ENCODE measurements around the gene FKBP14.

Gene FKBP14

DNA sequence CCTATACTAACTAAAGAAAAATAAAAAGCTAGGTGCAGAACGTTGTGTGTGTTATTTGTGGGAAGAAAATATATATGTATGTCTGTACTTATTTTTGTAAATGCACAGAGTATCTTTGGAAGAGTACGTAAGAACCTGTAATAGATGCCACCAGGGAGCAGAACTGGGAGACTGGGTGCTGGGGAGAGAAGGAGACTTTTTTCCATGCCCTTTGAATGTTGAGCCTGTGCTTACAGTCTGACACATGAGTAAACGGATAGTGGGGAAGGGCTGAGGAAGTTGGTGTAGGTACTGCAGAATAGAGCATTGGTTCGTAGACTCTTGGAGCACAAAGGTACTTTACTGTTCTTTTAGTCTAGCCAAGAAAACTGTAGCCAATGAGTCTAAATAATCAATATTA, 35.6 kb downstream of the FKBP14 start:
- Histone ChIP-seq H3K36me3 (ENCODE audit: insufficient read depth, low read length) (no peaks in the 10 kb centered on the region), H3K4me1 (ENCODE audit: insufficient read depth, low read length) (peaks cover 14% of the 10 kb centered on the region), H3K9ac (ENCODE audit: low read depth, low read length) (no peak overlapping the region), H3K9me3 (ENCODE audit: insufficient read depth, low read depth, low read length) (peaks cover 13% of the 10 kb centered on the region), H3K4me3 (ENCODE audit: low read length) (no peak overlapping the region), H3K27me3 (ENCODE audit: insufficient read depth, low read length) (no peaks in the 10 kb centered on the region), H3K27ac (ENCODE audit: low read depth, low read length) (no peak overlapping the region)
- WGBS: 91% methylated on average over 4 of the region's 4 CpGs

DNA sequence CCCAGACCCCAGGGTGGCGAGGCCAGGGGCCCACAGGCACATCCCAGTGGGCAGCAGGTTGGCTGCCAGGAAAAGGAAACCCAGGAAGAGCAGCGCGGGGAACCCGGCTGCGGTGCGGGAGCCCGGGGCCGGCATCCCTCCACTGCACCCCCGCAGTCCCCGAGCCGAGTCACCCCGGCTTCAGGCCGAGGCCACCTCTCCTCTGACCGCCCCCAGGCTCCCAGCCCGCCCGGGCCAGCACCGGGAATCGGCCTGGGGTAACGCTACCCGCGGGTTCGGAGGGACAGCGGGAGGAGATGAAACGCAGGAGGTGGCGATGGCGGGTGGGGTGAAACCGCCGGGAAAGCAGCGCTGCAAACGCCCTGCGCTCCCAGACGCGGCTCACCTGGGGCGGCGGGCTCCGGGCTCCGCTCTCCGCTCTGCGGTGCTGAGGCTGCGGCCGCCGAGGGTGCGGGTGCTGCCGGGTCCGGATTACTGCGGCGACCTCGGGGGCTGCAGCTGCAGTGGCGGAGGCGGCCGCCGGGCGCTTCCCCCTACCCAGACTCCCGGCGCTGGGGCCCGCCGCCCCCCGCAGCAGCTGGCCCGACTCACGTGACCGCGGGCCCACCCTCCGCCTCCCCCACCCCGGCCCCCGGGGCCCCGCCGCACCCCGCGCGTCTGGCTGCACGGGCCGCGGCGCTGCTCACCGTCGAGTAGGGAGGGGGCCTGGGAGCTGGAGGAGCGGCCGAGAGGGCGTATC, 37.1 kb downstream of the FKBP14 start, which contains the start of gene SCRN1:
Gene SCRN1 (minus strand): TSS at position 545 of the 739 bp plus-strand sequence. CDS start 20,734 bp downstream, outside the sequence.
- no peaks in the 10 kb centered on the region for H3K27me3 ChIP-seq (ENCODE audit: insufficient read depth, low read length)
- H3K4me3 ChIP-seq (ENCODE audit: low read length): peak within 1 kb of the TSS; percentile 98
- H3K9ac ChIP-seq (ENCODE audit: low read depth, low read length): peak within 1 kb of the TSS; percentile 96
- H3K27ac ChIP-seq (ENCODE audit: low read depth, low read length): peak within 1 kb of the TSS; percentile 61
- H3K9me3 ChIP-seq (ENCODE audit: insufficient read depth, low read depth, low read length): peaks cover 13% of the 10 kb centered on the region
- H3K4me1 ChIP-seq (ENCODE audit: insufficient read depth, low read length): peaks cover 14% of the 10 kb centered on the region
- H3K36me3 ChIP-seq (ENCODE audit: insufficient read depth, low read length): no peaks in the 10 kb centered on the region
- under 1% methylated on average over 74 of the region's 79 CpGs for WGBS

DNA sequence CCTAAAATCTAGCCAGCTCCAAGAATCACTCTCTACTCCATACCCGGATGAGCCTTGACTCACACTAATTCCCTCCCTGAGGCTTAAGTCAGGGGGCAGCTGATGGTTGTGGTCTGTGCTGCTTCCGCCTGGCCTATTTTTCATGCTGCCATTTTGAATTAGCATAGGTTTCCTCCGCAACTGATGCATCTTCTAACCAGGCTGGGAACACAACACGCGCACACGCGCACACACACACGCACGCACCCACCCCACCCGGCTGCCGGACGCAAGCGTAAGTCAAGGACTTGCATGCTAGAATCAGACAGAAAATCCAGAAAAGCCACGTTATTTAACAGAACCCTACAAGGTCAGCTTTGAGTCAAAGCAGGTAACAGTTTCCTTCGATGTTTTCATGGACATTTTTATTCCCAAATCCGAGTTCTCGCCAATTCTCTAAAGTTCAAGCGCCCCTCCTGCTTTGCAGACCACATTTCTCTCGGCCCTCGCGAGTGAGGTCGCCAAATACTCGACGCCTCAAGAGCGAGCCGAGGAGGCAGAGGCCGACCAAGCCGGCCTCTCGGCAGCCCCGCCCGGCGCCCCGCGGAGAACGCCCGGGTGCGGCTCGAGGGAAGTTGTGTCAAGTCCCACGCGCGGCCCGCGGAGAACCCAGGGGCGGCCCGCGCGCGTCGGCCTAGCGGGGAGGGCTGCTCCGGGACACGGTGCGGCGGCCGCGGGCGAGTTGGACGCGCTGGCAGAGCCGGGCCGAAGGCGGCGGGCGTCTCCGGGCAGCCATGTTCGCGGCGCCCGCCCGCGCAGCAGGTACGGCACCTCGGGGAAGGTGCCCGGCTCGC, 37.9 kb downstream of the FKBP14 start:
- peak overlapping the region; percentile 61 for H3K27ac ChIP-seq (ENCODE audit: low read depth, low read length)
- H3K27me3 ChIP-seq (ENCODE audit: insufficient read depth, low read length): no peaks in the 10 kb centered on the region
- WGBS: 1% methylated on average over 75 of the region's 75 CpGs
- H3K36me3 ChIP-seq (ENCODE audit: insufficient read depth, low read length): peaks cover 2% of the 10 kb centered on the region; the same call in 1 of the 2 replicates
- peaks cover 14% of the 10 kb centered on the region for H3K4me1 ChIP-seq (ENCODE audit: insufficient read depth, low read length)
- H3K4me3 ChIP-seq (ENCODE audit: low read length): peak overlapping the region; percentile 98
- H3K9me3 ChIP-seq (ENCODE audit: insufficient read depth, low read depth, low read length): peaks cover 12% of the 10 kb centered on the region
- H3K9ac ChIP-seq (ENCODE audit: low read depth, low read length): peak overlapping the region; percentile 96

DNA sequence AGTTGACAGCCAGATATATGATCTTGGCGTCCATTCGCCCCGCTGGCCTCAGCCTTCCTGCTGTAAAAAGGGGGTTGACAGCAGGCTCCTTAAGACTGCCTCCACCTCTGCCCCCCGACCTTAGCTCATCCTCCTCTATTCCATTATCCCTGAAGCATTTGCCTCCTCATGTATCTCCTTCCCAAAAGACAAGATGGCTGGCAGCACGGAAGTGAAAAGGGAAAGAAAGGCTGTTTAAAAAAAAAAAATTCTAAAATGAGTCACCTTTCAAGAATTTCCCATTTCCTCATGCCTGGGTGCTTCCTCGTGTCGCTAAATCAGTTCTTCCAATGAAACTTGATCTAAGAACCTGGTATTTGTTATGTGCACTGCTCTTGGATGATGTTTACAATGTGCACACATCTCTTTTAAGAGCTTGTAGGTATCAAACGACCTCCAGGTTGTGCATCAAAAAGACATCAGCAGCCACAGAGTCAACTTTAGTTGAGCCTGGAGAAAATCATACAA, 38.6 kb downstream of the FKBP14 start:
- peaks cover 3% of the 10 kb centered on the region; the same call in 1 of the 2 replicates for H3K36me3 ChIP-seq (ENCODE audit: insufficient read depth, low read length)
- peaks cover 4% of the 10 kb centered on the region for H3K9me3 ChIP-seq (ENCODE audit: insufficient read depth, low read depth, low read length)
- H3K4me3 ChIP-seq (ENCODE audit: low read length): peak overlapping the region; percentile 98
- peak overlapping the region; percentile 96 for H3K9ac ChIP-seq (ENCODE audit: low read depth, low read length)
- peak overlapping the region; percentile 61 for H3K27ac ChIP-seq (ENCODE audit: low read depth, low read length)
- peaks cover 14% of the 10 kb centered on the region for H3K4me1 ChIP-seq (ENCODE audit: insufficient read depth, low read length)
- no peaks in the 10 kb centered on the region for H3K27me3 ChIP-seq (ENCODE audit: insufficient read depth, low read length)
- 27% methylated on average over 7 of the region's 8 CpGs for WGBS

DNA sequence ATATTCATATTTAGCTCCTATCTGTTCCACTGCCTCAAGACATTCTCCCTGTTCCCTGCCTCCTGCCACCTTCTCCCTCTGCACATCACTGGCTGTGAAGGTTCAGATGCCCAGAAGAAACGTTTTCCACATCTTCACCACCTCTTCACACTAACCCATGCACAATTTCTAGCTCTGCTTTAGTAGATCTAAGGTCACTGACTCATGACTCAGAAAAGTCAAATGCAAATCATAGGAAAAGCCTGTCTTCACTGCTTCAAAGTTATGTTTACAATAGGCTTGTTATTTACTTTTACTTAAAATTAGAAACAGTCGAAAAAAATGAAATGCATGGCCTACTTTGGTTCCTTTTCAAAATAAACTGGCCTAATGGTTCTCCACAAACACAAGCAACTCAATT, 39.4 kb downstream of the FKBP14 start:
- WGBS: 64% methylated on average over 2 of the region's 2 CpGs
- peak overlapping the region; percentile 96; the same call in 1 of the 2 replicates for H3K9ac ChIP-seq (ENCODE audit: low read depth, low read length)
- H3K9me3 ChIP-seq (ENCODE audit: insufficient read depth, low read depth, low read length): no peaks in the 10 kb centered on the region
- H3K27me3 ChIP-seq (ENCODE audit: insufficient read depth, low read length): no peaks in the 10 kb centered on the region
- H3K4me1 ChIP-seq (ENCODE audit: insufficient read depth, low read length): peaks cover 14% of the 10 kb centered on the region
- H3K4me3 ChIP-seq (ENCODE audit: low read length): peak overlapping the region; percentile 98
- peaks cover 3% of the 10 kb centered on the region; the same call in 1 of the 2 replicates for H3K36me3 ChIP-seq (ENCODE audit: insufficient read depth, low read length)
- H3K27ac ChIP-seq (ENCODE audit: low read depth, low read length): peak overlapping the region; percentile 61

DNA sequence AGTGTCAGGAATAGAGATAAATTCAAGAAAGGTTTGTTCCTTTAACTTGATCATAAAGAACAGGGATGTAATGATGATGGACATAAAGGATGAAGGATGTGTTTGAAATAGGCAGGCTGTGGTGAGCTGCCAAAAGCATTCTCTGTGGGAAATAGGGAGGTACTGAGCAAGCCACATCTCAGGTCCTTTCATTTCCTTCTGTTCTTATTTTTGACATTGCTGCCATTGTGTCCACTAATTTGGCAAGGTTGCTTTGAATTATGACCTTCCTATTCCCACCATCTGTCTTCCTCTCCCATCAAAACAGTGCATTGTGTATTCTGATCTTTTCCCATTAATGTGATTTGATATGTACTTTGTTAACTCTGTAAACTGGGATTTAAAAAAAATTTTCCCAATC, 46.4 kb downstream of the FKBP14 start:
- Histone ChIP-seq H3K9me3 (ENCODE audit: insufficient read depth, low read depth, low read length) (no peaks in the 10 kb centered on the region), H3K36me3 (ENCODE audit: insufficient read depth, low read length) (peaks cover 6% of the 10 kb centered on the region; the same call in 1 of the 2 replicates)

DNA sequence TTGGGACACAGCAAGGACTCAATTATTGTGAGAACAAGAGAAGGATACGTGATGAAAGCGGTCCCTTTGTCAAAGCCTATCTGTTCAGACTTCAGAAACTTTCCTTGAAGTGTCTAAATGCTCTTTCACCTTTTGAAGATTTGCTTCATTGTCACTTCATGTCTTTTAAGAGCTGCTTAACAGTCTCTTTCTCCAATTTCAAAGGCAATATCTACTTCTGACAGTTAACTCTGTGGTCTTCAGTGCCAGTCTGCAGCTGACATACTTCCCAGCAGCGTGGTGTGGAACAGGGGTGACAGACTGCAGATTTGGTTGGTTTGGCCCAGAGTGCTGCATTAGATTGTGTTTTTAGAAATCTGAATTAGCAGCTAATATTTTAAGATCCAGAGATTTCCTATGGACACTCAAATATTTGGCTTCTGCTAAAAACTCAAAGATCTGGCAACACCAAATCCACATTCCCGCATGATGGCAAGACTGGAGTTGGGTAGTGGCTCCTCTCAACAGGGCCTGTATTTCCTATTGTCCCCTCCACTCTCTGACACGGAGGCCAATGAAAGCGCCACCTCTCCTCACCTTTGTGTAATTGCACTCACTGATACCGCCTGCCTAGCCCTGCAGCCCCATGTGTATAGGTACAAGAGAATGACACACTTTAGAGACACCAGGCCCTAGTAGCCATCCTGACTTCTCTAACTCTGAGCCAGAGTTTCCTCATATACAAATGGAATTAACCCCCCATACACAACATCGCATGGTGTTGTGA, 48.4 kb downstream of the FKBP14 start:
- WGBS: 63% methylated on average over 8 of the region's 8 CpGs
- Histone ChIP-seq H3K9me3 (ENCODE audit: insufficient read depth, low read depth, low read length) (no peaks in the 10 kb centered on the region), H3K9ac (ENCODE audit: low read depth, low read length) (no peak overlapping the region), H3K4me3 (ENCODE audit: low read length) (no peak overlapping the region), H3K36me3 (ENCODE audit: insufficient read depth, low read length) (0 out of 2 replicates have a peak, but pooled peaks cover 3% of the 10 kb centered on the region), H3K27ac (ENCODE audit: low read depth, low read length) (no peak overlapping the region), H3K27me3 (ENCODE audit: insufficient read depth, low read length) (no peaks in the 10 kb centered on the region), H3K4me1 (ENCODE audit: insufficient read depth, low read length) (0 out of 2 replicates have a peak, but pooled peaks cover 3% of the 10 kb centered on the region)

More for the DNA sequence above, 46.4 kb downstream of the FKBP14 start:
- no peak overlapping the region for H3K9ac ChIP-seq (ENCODE audit: low read depth, low read length)
- H3K27ac ChIP-seq (ENCODE audit: low read depth, low read length): no peak overlapping the region
- no peaks in the 10 kb centered on the region for H3K27me3 ChIP-seq (ENCODE audit: insufficient read depth, low read length)
- 0 out of 2 replicates have a peak, but pooled peaks cover 3% of the 10 kb centered on the region for H3K4me1 ChIP-seq (ENCODE audit: insufficient read depth, low read length)
- no peak overlapping the region for H3K4me3 ChIP-seq (ENCODE audit: low read length)

DNA sequence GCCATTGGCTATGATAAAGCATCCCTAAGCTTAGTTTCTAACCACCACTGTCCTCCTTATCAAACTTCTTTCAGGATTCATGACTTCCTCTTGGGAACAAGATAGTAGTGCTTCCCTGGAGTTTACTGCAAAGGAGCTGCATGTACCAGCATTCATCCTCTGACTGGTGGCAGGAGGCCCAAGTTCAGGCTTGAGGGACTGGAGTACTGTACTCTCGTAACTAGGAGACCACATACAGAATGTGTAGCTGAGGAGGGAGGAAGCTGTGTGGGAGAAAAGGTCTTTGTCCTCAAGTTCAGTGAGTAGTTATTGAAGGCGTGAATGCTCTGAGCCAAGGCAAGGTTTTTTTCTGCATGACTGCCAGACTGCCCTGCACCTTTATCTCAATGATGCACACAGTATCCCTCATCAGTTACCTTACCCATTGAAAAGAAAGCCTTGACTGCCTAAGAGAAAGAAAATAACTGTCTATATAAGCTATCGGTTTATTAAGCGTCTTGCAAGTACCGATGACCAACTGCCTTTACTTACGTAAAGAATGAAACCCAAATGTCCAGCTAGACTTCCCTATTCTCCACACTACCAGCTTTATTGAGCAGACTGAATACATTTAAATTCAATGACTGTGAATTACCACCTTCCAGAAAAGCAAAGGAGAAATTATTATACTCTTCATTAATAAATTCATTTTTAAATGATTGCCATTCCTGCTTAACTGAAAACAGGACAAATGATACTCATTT, 49.7 kb downstream of the FKBP14 start:
- no peak overlapping the region for H3K9ac ChIP-seq (ENCODE audit: low read depth, low read length)
- 0 out of 2 replicates have a peak, but pooled peaks cover 3% of the 10 kb centered on the region for H3K4me1 ChIP-seq (ENCODE audit: insufficient read depth, low read length)
- 0 out of 2 replicates have a peak, but pooled peaks cover 3% of the 10 kb centered on the region for H3K36me3 ChIP-seq (ENCODE audit: insufficient read depth, low read length)
- H3K27me3 ChIP-seq (ENCODE audit: insufficient read depth, low read length): no peaks in the 10 kb centered on the region
- 93% methylated on average over 6 of the region's 6 CpGs for WGBS
- H3K9me3 ChIP-seq (ENCODE audit: insufficient read depth, low read depth, low read length): no peaks in the 10 kb centered on the region
- no peak overlapping the region for H3K4me3 ChIP-seq (ENCODE audit: low read length)
- no peak overlapping the region for H3K27ac ChIP-seq (ENCODE audit: low read depth, low read length)

DNA sequence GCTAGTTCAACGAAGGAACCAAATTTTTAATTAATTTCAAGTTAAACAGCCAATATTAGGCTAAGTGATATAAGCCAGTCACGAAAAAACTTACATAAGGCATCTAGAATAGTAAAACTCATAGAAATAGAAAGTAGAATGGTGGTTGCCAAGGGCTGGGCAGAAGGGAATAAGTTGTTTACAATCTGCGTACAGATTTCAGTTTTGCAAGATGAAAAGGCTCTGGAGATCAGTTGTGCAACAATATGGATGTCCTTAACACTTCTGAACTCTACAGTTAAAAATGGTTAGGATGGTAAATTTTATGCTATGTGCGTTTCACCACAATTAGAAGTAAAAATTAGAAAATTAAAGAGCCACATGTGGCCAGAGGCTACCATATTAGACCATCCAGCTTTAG, 50.2 kb downstream of the FKBP14 start:
- H3K4me1 ChIP-seq (ENCODE audit: insufficient read depth, low read length): 0 out of 2 replicates have a peak, but pooled peaks cover 3% of the 10 kb centered on the region
- no peaks in the 10 kb centered on the region for H3K27me3 ChIP-seq (ENCODE audit: insufficient read depth, low read length)
- H3K9ac ChIP-seq (ENCODE audit: low read depth, low read length): no peak overlapping the region
- WGBS: 96% methylated on average over 3 of the region's 4 CpGs
- no peaks in the 10 kb centered on the region for H3K9me3 ChIP-seq (ENCODE audit: insufficient read depth, low read depth, low read length)
- no peak overlapping the region for H3K4me3 ChIP-seq (ENCODE audit: low read length)
- H3K36me3 ChIP-seq (ENCODE audit: insufficient read depth, low read length): 0 out of 2 replicates have a peak, but pooled peaks cover 3% of the 10 kb centered on the region
- no peak overlapping the region for H3K27ac ChIP-seq (ENCODE audit: low read depth, low read length)

DNA sequence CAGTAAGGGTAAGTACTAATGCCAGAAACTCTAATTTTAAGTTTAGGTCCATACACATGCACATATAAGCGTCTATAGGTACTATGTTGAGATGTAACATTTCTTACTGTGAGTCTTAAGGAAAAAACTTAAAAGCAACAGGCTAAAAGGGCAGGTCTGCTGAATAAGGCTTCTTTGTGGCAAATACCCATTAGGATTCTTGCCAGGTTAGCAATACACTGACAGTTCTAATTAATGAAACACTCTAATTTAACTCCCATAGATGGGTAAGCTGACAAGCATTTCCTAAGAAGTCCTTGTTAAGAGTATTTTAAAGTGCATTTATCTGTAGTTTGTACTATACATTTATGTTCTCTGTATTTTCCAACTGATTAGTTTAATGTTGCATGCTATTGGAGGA, 50.9 kb downstream of the FKBP14 start:
- Histone ChIP-seq H3K36me3 (ENCODE audit: insufficient read depth, low read length) (0 out of 2 replicates have a peak, but pooled peaks cover 3% of the 10 kb centered on the region), H3K27ac (ENCODE audit: low read depth, low read length) (no peak overlapping the region), H3K27me3 (ENCODE audit: insufficient read depth, low read length) (no peaks in the 10 kb centered on the region), H3K9ac (ENCODE audit: low read depth, low read length) (no peak overlapping the region), H3K9me3 (ENCODE audit: insufficient read depth, low read depth, low read length) (no peaks in the 10 kb centered on the region), H3K4me1 (ENCODE audit: insufficient read depth, low read length) (0 out of 2 replicates have a peak, but pooled peaks cover 3% of the 10 kb centered on the region), H3K4me3 (ENCODE audit: low read length) (no peak overlapping the region)
- 57% methylated on average over 1 of the region's 1 CpG for WGBS

Data from HUES64 (cell line).